Heart right ventricle (tissue), 16 donors: ENCODE measurements around the gene ADGRG3. TPM values are rescaled to one million over a fixed set of nuclear protein-coding genes. Genes with fewer than 3 reads are reported as not detected.

Experiments
- ATAC-seq, 8 donors: fragments of 200-7000 bp; cut with Tn5 transposase; one replicate each; pipeline ENCODE4 v1.9.1; 2020; ENCODE audit warnings: mild to moderate bottlenecking in 8 of 8, moderate library complexity in 8 of 8, moderate number of reproducible peaks in 1 of 8
- DNase-seq, 2 donors: peaks; one replicate each; pipeline ENCODE4 v3.0.0-alpha.2; 2020
- H3K27ac ChIP-seq, 10 donors: fragments of 200-600 bp; sonication (generic) in 2 of 10; one replicate each; pipeline versions ENCODE4 v1.5.0 to v1.8.0; 2020 to 2022; ENCODE audit warnings: mild to moderate bottlenecking in 3 of 10
- H3K27me3 ChIP-seq, 7 donors: fragments of 200-600 bp; one replicate each; pipeline ENCODE4 v1.8.0; 2021 to 2022; ENCODE audit warnings: mild to moderate bottlenecking in 2 of 7
- H3K36me3 ChIP-seq, 9 donors: fragments of 200-600 bp; sonication (generic) in 1 of 9; one replicate each; pipeline versions ENCODE4 v1.5.0 to v1.8.0; 2020 to 2022; ENCODE audit warnings: mild to moderate bottlenecking in 2 of 9
- H3K4me1 ChIP-seq, 9 donors: fragments of 200-600 bp; sonication (generic) in 1 of 9; one replicate each; pipeline versions ENCODE4 v1.5.0 to v1.8.0; 2020 to 2022; ENCODE audit warnings: mild to moderate bottlenecking in 4 of 9
- H3K4me3 ChIP-seq, 10 donors: fragments of 200-600 bp; sonication (generic) in 2 of 10; one replicate each; pipeline versions ENCODE4 v1.5.0 to v1.8.0; 2020 to 2022; ENCODE audit warnings: mild to moderate bottlenecking in 7 of 10, moderate library complexity in 2 of 10
- H3K9me3 ChIP-seq, 11 donors: fragments of 200-600 bp in 10 of 11; sonication (generic) in 2 of 11; one replicate each; pipeline versions ENCODE4 v1.5.0 to v1.8.0; 2013 to 2022; ENCODE audit warnings: mild to moderate bottlenecking in 2 of 11, control low read depth in 1 of 11, moderate library complexity in 1 of 11
- WGBS, 2 donors: extraction: QIAGEN DNeasy Blood & Tissue Kit; methylation state at CpG; one replicate each; pipeline ENCODE4 v1.1.7; 2013; ENCODE audit warnings: inconsistent platforms in 1 of 2; 5-methylcytosine and 5-hydroxymethylcytosine counted together
- intact Hi-C, 10 donors: fragments of 100-400 bp; cut with DNase I; formaldehyde crosslinking; loops; one replicate each; pipeline versions ENCODE4 v1.11.1 to v1.14.2; 2022
- polyA plus RNA-seq, 2 donors: library from polyadenylated mRNA; stranded (reverse); fragments of 200-250 nt; gene quantifications; one replicate each; pipeline ENCODE4 v1.2.3, GENCODE V29; 2013
- total RNA-seq, 10 donors: library from RNA; stranded (reverse); fragmentation: NEBNext Ultra II Directional in 3 of 10; extraction: Animal tissue kit (Norgen Biotek cat#: 25700) in 3 of 10; gene quantifications; one replicate each; pipeline versions ENCODE4 v1.2.1 to v1.2.4, GENCODE V29; 2021 to 2023
- TF ChIP-seq, protein P1 (sequence below), 9 donors: fragments of 200-600 bp; sonication (generic) in 2 of 9; IDR thresholded peaks; one replicate each; pipeline versions ENCODE4 v1.5.0 to v1.8.0; 2021 to 2022; ENCODE audit warnings: antibody characterized with exemption in 9 of 9, mild to moderate bottlenecking in 5 of 9, moderate library complexity in 1 of 9
- donor health status: Arrhythmogenic right ventricular cardiomyopathy.
- donor health status: ischemic (EF 13 %, LVEDD 7.1; RV severe dilation, severe dysfunction).
- donor health status: healthy with polysubstance abuse.
- donor health status: DM: no; HTN: yes; CAD: no.
- donor health status: DM: no; HTN: no; CAD: no.
- donor health status: ischemic (EF 25% LVEDD 6.9; RV normal size, moderate dysfunction).
- donor health status: ischemic (EF 25% LVEDD 5.7; RV mildly dilated, moderate dysfunction).
- donor health status: healthy.
- donor health status: DM: yes; HTN: yes; CAD: no.
- donor health status: Ischemic cardiomyopathy.
- donor health status: ischemic (EF 35%, LVEDD 5.7; RV mildly dilated, moderate dysfunction).
- donor health status: nonischemic (EF 11% LVEDD 7.7; RV severe dilation, severe dysfunction).
- donor health status: DM: yes; HTN: yes; CAD: no.
- donor health status: PGD.
- donor health status: ischemic (EF 29% LVEDD 5.4; RV normal size, mild dysfunction).
- donor health status: nonischemic (EF 23%, LVEDD 6.1; RV moderate dilation, normal function).

Gene ADGRG3
- total and polyA plus RNA-seq, 12 donors: 0.22 to 2.4 (median 0.55) TPM; not detected in 2

DNA sequence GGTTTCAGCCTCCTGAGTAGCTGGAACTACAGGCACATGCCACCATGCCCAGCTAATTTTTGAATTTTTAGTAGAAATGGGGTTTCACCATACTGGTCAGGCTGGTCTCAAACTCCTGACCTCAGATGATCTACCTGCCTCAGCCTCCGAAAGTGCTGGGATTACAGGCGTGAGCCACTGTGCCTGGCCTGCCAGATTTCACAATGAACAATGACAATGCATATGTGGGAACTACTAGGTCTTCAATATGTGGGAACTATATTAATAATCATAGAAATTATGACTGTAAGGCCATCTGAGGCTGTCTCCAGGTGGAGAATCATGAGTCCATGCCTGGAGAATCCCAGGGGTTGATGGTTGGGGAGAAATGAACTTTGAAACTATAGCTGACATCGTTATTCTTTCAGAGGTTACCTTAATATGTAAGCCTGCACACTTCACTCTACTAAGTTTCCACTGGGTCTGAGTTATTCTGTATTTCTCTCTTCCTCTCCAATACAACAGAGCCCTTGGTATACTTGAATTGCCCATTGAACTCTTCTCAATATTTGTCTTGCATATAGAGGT is 19.3 kb downstream of the ADGRG3 start:
- H3K36me3 ChIP-seq: no peaks in the 10 kb centered on the region
- no peak overlapping the region for H3K27ac ChIP-seq
- TF ChIP-seq, protein P1, sequence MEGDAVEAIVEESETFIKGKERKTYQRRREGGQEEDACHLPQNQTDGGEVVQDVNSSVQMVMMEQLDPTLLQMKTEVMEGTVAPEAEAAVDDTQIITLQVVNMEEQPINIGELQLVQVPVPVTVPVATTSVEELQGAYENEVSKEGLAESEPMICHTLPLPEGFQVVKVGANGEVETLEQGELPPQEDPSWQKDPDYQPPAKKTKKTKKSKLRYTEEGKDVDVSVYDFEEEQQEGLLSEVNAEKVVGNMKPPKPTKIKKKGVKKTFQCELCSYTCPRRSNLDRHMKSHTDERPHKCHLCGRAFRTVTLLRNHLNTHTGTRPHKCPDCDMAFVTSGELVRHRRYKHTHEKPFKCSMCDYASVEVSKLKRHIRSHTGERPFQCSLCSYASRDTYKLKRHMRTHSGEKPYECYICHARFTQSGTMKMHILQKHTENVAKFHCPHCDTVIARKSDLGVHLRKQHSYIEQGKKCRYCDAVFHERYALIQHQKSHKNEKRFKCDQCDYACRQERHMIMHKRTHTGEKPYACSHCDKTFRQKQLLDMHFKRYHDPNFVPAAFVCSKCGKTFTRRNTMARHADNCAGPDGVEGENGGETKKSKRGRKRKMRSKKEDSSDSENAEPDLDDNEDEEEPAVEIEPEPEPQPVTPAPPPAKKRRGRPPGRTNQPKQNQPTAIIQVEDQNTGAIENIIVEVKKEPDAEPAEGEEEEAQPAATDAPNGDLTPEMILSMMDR (IDR thresholded peaks at IDR 0.05): no peak
- H3K9me3 ChIP-seq: no peaks in the 10 kb centered on the region
- peaks cover 0 to 19% (median 5%) of the 10 kb centered on the region in 7 donors for H3K27me3 ChIP-seq
- no peak overlapping the region for H3K4me3 ChIP-seq
- DNase-seq (no peak), ATAC-seq (no peak)
- intact Hi-C loops: no loop called here
- 89% methylated on average over 3 of the region's 3 CpGs for WGBS, 2 donors
- peaks cover 0 to 25% (median 0%) of the 10 kb centered on the region in 9 donors for H3K4me1 ChIP-seq

DNA sequence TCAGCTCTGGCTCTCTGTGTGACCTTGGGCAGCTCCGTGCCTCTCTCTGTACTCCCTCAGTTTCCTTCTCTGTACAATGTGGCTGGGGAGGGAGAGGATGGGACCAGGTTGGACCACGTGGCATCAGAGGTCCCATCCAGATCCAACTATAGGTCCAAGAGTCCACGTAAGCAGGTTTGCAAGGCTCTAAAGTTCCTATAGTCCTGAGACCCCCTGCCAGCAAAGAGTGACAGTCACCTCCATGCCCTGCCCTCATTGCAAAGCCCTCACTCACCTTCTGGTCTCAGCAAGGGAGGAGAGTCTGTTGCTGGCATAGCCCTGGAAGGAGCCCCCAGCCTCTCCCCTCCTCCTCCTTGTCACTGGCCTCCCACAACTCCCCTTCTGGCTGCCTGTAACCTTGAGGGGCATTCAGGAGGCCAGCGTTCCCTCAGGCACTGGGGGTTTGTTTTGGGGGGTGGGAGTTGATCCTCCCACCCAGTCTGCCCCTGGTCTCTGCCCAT is 20.4 kb downstream of the ADGRG3 start:
- Histone ChIP-seq H3K9me3 (no peaks in the 10 kb centered on the region), H3K36me3 (no peaks in the 10 kb centered on the region), H3K27me3 (peaks cover 0 to 21% (median 5%) of the 10 kb centered on the region in 7 donors), H3K4me1 (peaks cover 0 to 25% (median 0%) of the 10 kb centered on the region in 9 donors), H3K4me3 (no peak overlapping the region), H3K27ac (peak overlapping the region in 1 of 10 donors; percentile 72)
- ATAC-seq (no peak), DNase-seq (no peak)
- TF ChIP-seq, protein P1 (IDR thresholded peaks at IDR 0.05): no peak
- WGBS, 2 donors: 78 to 84% methylated on average over 4 of the region's 4 CpGs
- intact Hi-C loops: no loop called here

DNA sequence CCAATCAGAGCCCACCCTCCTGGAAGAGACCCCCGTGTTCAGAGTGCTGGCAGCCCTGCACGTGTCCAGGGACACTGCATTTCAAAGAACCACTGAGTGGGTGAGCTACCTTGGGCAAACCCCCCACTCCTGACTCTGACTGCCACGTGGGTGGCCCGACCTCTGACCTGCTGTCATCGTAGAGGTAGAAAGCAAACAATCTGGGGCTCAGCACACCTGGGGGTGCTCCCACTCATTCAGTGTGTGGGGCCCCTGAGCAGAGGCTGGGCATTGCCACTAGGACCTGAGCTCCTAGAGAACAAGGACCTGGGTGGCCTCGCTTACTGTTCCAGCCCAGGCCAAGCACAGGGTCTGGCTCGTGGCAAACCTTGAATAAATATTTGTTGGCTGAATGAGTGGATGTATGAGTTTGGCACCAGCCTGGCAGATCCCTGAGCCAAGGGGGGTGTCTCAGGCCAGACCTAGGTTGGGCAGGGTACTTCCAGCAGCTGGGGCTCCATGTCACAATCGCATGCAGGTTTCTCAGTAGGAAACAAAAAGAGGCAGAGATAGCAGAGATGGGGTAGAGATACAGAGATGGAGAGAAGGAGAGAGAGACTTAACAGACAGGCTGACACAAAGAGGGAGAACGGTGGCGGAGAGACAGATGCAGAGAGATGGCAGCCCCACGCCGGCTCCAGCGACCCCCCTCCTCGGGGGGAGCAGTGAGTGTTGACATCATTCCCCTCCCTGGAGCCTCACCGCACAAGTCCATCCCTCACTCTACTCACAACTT is 21.1 kb downstream of the ADGRG3 start:
- TF ChIP-seq, protein P1 (IDR thresholded peaks at IDR 0.05): no peak
- ATAC-seq (no peak), DNase-seq (no peak)
- no peak overlapping the region for H3K4me3 ChIP-seq
- 37 to 39% methylated on average over 15 of the region's 15 CpGs for WGBS, 2 donors
- peaks cover 0 to 25% (median 0%) of the 10 kb centered on the region in 9 donors for H3K4me1 ChIP-seq
- H3K27ac ChIP-seq: peak overlapping the region in 5 of 10 donors; percentile 25 to 72 (median 54)
- intact Hi-C loops: no loop called here
- H3K9me3 ChIP-seq: no peaks in the 10 kb centered on the region
- no peaks in the 10 kb centered on the region for H3K36me3 ChIP-seq
- H3K27me3 ChIP-seq: peaks cover 0 to 21% (median 5%) of the 10 kb centered on the region in 7 donors

DNA sequence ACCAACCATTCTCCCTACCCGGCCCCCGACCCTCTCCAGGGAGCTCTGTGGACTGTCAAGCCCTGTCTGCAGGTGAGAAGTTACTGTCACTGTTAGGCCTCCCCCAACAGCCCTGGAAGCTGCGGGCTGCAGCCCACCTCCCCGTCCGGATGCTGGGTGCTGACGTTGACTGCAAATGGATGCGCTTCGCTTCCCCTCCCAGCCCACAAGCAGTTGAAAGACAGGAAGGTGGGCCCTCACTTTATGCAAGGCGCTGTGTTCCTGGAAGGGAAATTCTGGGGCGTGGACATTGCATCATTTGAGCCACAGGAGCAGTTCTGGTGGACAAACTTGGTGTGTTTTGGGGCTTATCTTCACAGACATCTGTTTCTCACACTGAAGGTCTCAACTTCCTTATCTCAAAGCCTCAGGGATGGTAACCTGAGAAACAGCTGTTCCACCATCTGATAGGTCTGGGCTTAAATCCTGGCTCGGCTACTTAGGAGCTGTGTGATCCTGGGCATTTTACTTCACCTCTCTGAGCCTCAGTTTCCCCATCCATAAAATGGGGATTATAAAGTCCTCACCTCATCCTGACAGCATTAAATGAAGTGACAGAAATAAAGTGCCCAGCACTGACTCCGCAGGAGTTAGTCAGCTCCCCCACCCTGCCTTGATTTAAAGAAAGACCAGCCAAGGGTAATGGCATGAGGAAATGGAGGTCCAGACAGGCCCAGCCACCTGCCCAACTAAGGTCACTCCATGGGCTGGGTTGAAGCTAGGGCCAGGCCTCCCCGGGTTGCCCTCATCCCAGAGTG is 21.9 kb downstream of the ADGRG3 start:
- DNase-seq: peak in 1 of 2 donors; percentile 23
- no peak overlapping the region for H3K4me3 ChIP-seq
- H3K36me3 ChIP-seq: no peaks in the 10 kb centered on the region
- no peaks in the 10 kb centered on the region for H3K9me3 ChIP-seq
- H3K4me1 ChIP-seq: peaks cover 0 to 25% (median 0%) of the 10 kb centered on the region in 9 donors
- TF ChIP-seq, protein P1 (IDR thresholded peaks at IDR 0.05): no peak
- ATAC-seq: peak in 7 of 8 donors; percentile 13 to 88 (median 75)
- intact Hi-C loops: no loop called here
- 31 to 33% methylated on average over 13 of the region's 13 CpGs for WGBS, 2 donors
- H3K27me3 ChIP-seq: peaks cover 0 to 21% (median 5%) of the 10 kb centered on the region in 7 donors
- peak overlapping the region in 5 of 10 donors; percentile 25 to 72 (median 54) for H3K27ac ChIP-seq
